Endometrial microvascular endothelial cells (primary cell): ENCODE measurements around the gene CCDC3. TPM values are rescaled to one million over a fixed set of nuclear protein-coding genes. Genes with fewer than 3 reads are reported as not detected.
"Not testable (repeated sequence)": the region's sequence is repeated elsewhere in the genome, so short reads cannot be mapped to it uniquely, and the experiment has no call there.

ENCODE experiments used
- in situ Hi-C: cut with HindIII; loops from 2 replicates; pipeline ENCODE4 v1.10.0; 2017; ENCODE audit warnings: low sequenced_read_pairs, low pct_unique_long_range_greater_than_20kb; ENCODE audit errors: inconsistent ontology term
- total RNA-seq: library from RNA; depleted of rRNA; stranded (reverse); fragments of >200 nt; gene quantifications from one replicate; pipeline ENCODE4 v1.2.3, GENCODE V29; 2015; ENCODE audit errors: inconsistent ontology term

CCDC3 gene
- total RNA-seq, 1 donor from 2014 or later = 1.4 TPM

DNA sequence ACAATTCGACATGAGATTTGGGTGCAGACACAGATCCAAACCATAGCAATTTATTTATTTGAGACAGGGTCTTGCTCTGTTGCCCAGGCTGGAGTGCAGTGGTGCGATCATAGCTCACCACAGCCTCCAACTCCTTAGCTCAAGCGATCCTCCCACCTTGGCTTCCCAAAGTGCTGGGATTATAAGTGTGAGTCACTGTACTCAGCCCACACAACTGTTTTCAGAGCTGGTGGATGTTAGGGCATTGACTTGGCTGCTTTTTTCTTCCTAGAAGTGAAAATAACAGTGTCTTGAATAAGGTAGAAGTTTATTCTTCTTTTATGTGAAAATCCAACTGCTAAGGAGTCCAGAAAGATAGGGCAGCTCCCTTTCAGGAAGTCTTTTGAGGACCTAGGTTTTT lies 132.1 kb downstream of the CCDC3 start:
- in situ Hi-C loops = no loop called here

DNA sequence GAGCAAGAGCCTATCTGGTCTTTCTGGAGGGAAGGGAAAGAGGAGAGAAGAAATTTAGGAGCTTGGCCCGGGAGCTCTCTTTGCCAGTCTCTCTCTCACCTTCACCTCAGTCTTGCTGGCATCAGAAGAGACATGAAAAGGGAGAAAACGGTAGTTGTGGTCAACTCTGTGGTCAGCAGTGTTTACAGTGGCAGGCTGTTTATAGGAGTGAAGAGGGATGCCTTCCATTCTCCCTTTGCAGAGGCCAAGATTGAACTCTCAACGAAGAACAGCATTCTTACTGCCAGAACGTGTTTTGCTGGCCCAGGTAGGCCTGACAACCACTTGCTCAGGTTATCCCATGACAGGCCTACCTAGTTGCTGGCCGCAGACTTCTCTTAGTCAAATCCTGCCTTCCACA lies 133.3 kb downstream of the CCDC3 start:
- in situ Hi-C loops = no loop called here

DNA sequence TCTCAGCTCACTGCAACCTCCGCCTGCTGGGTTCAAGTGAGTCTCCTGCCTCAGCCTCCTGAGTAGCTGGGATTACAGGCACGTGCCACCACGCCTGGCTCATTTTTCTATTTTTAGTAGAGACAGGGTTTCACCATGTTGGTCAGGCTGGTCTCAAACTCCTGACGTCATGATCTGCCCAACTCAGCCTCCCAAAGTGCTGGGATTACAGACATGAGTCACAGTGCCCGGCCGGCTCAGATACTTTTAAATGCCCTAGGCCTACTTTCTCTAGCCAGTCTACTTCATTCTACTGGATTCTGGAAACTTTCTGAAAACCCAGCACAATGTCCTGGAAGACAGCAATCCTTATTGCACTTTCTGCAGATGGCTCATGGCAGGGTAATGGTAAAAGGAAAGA lies 136.0 kb downstream of the CCDC3 start:
- in situ Hi-C loops = not testable (repeated sequence)

DNA sequence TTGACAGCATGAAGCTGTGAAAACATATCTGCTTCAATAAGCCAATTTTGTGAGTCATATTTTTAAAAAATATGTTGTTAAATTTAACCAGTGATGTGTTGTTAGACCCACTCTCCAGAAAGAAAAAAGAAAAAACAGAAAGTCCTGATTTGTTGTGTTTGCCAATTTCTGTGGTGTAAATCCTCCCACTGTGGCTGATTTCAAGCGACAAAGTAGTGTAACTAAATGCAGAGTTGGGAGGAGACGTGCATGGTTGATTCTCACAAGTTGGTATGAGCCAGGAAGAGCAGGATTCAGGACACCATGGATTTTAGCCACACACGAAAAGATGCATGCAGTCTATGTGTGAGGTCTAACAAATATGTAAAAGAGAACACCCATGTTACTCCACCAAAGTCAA lies 139.1 kb downstream of the CCDC3 start:
- in situ Hi-C loops = no loop called here

DNA sequence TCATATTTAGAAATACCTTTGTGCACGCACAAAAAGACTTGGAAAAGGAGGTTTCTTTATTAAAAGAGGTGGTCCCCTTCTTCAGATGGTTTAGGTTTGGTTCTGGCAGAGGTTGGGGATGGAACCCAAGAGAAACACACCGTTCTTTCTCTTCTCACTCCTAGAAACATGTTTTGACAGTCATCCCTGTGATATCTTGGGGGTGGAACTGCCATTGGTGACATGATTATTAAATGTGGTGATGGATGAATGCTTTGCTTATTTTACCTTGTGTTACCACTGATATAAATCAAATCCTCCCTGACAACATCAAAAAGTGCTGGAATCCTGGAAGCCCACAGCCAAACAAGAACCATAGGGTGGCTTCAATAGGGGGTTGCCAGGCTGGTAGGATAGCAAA lies 146.5 kb downstream of the CCDC3 start:
- in situ Hi-C loops = no loop called here

DNA sequence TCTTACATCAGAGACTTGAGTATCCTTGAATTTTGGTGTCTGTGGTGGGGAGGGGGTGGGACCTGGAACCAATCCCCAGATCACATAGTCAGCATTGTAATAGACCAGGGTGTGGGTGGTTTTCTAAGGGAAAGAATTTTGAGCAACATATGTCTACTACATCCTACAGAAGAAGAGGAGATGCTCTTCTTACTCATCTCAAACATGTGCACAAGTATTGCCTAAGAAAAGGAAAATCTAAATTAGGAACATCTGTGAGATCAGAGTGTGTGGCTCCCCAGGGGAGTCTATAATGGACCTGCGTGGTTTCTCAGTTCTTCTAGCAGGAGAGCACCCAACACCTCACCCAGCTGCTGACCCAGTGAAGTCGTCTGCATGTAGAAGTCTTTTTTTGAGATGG lies 148.8 kb downstream of the CCDC3 start:
- in situ Hi-C loops = no loop called here

DNA sequence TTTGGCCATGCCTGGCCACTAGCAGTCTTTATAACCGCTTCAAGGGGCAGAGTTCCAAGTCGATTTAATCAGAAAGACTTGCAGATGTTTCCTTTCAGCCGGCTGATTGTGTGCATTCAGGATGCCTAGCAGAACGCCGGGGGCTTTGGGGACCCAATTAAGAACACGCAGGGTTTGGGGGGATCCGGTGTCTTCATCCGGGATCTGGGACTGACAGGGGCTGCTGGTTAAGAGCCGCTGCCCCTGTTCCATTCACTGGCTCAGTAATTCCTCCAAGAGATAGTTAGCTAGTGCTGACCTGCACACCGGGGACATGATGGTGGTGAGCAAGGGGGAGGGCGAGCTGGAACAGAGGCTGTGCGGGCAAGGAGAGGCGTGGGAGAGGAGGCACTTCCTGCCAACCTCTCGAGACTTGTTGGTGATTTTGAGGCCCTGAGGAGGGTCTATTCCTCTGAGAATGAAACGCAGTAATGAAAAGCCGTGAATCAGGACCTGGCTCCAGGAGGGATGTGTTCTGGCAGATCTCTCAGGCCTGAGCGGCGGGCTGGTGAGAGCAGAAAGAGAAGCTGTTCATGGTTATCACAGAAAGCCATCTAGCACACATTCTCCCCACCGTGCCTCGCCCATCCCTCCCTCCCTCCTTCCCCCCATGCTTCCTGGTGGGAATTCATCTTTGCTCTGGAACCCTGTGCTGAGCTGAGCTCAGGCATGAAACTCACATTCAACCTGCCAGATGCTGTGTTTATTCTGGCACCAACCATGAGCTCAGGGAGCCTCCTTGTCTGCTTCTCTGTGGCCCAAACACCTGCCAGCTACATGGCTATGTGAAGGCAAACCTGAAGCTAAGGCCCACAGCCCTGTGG lies 152.0 kb downstream of the CCDC3 start:
- in situ Hi-C loops = no loop called here

DNA sequence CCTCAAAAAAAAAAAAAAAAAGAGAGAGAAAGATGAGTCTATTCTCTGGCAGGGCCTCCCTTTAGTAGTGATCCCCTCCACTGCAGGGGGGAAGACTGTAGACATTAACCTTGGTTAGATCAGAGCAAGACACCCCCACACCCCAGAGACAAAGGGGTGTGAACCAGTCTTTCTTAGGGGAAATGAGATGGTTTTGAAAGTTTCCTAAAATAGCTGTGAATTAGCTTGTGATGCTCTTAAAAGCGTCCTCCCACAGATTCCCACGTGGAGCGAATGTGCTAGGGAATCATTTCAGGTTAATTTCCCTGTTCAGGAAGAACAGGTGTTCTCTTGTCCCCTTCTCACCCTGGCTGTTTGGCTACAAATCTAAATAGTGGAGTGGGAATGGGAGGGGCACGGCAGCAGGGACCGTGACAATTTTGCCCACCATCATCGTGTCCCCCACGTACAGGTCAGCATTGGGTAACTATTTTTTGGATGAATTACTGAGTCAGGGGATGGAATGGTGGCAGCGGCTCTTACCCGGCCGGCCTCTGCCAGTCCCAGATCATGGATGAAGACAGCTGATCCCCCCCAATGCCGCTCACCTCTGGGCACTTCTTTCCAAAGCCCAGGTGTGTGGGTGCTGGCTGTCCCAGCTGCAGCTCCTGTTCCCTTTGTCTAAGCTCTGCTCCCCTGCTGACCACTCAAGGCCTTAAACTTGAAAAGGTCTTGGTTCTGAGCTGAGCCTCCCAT lies 152.9 kb downstream of the CCDC3 start:
- in situ Hi-C loops = no loop called here

DNA sequence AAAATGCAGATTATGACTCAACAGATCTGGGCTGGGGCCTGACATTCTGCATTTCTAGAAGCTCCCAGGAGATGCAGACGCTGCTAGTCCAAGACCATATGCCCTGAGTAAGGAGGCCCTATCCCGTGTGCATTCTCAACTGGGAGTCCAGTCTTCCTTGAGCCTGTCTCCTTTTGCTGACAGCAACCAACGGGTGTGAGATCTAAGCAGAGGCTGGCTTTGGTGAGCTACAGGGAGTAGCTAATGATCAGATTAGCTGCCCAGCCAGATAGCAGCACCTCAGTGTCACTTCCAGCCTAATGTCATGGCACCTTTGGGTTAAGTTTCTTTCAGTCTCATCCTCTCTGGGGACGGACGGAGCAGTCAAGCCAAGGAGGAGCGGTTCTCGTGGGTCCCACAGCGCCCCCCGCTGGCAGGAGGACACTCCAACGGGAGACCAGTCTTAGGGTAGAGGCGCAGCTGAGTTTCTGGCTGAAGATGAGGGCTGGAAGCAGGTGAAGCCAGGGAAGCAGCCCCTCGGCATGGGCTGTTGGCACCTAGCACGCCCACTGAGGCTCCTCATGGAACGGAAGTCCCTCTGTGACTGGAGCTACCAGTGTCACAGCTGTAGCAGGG lies 154.0 kb downstream of the CCDC3 start:
- in situ Hi-C loops = no loop called here

DNA sequence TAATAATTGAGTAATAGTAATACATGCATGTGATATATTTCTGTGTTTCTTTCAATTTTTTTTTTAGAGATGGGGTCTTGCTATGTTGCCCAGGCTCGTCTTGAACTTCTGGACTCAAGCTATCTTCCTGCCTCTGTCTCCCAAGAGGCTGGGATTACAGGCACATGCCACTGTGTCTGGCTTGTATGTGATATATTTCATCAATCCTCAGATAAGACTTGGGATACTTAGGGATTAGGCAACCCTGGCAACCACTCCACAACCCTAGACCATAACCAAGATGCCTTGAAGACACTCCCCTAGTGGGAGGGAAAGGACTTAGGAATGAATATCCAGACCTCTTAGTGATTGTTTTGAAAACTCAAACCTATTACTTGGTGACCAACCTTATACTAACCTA lies 154.8 kb downstream of the CCDC3 start:
- in situ Hi-C loops = no loop called here

Other genes starting within 250 kb of the CCDC3 start
- 52.0 TPM for gene OPTN, start 98.5 kb upstream of the CCDC3 start, total RNA-seq
- 15.8 TPM for gene MCM10, start 159.8 kb upstream of the CCDC3 start, total RNA-seq
- gene UCMA, start 232.7 kb upstream of the CCDC3 start, total RNA-seq = not detected